Hepatocyte (in vitro differentiated cells): ENCODE data around the gene ARMH3.

Experiments used
- CTCF ChIP-seq: fragments of 200-600 bp; sonication (generic); IDR thresholded peaks from 2 replicates; pipeline ENCODE4 v1.5.1; 2016; ENCODE audit warnings: antibody characterized with exemption, mild to moderate bottlenecking; ENCODE audit not compliant: poor library complexity
- EZH2 ChIP-seq: fragments of 200-600 bp; sonication (generic); IDR thresholded peaks from 2 replicates; pipeline ENCODE4 v1.6.1; 2016; ENCODE audit warnings: antibody characterized with exemption, mild to moderate bottlenecking, borderline replicate concordance

GRCh38 chr10:101993651-101994200 is 62.2 kb downstream of the ARMH3 start:
- TF ChIP-seq CTCF (no peak), EZH2 (no peak)
